NCI-H2107 treated with DMSO at 0.1 percent for 48 hours (cell line): ENCODE measurements around the gene KATNBL1.
"Not testable (repeated sequence)": the region's sequence is repeated elsewhere in the genome, so short reads cannot be mapped to it uniquely, and the experiment has no call there.

Source experiments
- DNase-seq: peaks from one replicate; lab custom pipeline; 2025; ENCODE audit not compliant: unreplicated experiment; lab: John Stamatoyannopoulos, UW

KATNBL1 gene

DNA sequence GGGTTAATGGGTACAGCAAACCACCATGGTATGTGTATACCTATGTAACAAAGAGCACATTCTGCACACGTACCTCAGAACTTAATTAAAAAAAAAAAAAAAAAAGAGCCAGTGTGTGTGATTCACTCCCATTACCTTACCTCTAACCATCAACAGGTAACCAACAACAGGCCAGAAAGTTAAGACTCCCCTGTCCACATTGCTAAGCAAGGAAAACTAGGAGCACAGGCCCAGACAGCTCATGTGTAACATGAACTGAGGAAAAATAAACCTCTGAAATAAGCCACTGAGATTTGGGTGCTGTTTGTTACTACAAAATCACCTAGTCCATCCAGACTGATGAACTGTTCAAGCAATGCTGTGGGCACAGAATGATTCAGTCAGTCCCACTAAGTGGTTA is 6.0 kb downstream of the KATNBL1 start:
- DNase-seq: no peak

DNA sequence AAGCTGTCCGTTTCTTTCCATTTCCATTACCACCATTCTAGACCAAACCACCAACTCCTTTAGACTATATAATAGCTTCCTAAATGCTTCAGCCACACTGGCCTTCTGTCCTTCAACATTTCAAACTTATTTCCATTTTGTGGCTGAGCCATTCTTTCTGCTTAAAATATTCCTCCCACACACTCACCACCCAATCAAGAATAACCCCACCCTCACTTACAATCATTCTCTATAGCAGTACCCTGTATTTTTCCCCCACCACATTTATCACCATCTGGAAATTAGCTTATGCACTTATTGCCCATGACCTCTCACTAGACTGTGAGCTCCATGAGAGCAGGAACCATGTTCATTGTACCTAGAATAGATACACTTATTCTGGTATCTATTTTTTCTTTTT is 6.6 kb downstream of the KATNBL1 start:
- DNase-seq: no peak

DNA sequence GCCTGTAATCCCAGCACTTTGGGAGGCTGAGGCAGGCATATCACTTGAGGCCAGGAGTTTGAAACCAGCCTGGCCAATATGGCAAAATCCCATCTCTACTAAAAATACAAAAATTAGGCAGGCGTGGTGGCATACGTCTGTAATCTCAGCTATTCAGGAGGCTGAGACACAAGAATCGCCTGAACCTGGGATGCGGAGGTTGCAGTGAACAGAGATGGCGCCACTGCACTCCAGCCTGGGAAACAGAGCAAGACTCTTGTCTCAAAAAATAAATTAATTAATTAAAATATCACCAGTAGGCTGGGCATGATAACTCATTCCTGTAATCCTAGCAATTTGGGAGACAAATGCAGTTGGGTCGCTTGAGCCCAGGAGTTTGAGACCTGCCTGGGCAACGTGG is 16.6 kb downstream of the KATNBL1 start:
- not testable (repeated sequence) for DNase-seq

DNA sequence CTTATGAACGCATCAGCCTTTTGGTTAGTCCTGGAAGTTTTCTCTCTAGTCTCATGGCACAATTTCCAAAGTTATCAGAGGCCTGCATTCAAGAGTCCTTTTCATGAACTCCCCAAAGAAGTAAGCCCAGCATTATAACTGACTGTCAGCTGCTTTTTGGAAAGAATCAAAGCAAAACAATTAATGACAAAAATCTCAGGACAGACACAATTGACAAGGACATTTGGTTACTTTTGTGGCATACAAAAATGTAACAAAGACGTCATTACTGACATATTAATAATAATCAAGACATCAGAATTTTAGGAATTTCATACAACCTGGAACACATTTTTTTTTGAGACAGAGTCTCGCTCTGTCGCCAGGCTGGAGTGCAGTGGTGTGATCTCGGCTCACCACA is 21.2 kb downstream of the KATNBL1 start:
- DNase-seq: no peak

DNA sequence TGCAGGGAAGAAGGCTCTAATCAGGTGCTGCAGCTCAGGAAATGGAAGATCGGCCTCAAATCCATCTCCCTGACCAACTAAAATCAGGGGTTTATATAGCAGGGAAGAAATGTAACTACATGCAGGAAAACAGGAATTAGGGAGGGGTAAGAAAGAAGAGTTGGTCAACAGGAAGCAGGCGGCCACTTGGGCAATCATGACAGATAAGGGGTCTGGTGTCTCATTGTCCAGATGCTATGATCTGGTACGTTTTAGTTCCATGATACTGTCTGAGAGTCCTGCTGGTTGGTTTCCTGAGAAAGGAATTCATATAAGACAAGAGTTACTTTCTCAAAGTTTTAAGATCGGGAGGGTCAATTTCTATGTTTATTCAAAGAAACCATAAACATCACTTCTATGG is 24.2 kb downstream of the KATNBL1 start:
- no peak for DNase-seq

DNA sequence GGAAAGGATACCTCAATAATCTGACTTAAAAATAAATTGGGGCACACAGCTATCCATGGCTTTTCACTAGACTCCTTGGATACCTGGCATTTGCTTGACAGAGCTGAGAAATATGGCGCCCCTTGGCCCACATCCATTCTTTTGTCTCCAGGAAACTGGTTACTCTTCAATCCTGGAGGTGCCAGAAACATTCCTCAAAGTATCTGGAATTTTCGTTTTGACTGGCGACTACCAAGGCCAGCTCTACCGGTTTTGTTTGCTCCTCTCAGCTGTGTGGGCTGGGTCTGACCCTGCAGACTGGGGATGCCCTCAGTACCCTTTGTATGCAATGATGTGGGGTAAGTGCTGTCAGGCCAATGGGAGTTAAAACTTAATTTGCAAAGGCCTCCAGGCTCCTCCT is 27.0 kb downstream of the KATNBL1 start:
- DNase-seq: no peak

DNA sequence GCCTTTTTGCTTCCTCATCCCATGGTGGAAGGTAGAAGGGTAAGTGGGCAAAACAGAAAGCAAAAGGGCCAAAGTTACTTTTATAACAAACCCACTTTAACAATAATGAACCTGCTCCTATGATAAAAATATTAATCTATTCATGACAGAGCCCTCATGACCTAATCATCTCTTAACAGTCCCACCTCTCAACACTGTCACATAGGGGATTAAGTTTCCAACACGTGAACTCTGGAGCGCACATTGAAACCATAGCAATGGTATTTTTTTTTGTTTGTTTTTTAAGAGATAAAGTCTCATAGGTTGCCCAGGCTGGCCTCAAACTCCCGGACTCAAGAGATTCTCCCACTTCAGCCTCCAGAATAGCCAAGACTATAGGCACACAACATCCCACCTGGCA is 30.7 kb downstream of the KATNBL1 start:
- DNase-seq: no peak

DNA sequence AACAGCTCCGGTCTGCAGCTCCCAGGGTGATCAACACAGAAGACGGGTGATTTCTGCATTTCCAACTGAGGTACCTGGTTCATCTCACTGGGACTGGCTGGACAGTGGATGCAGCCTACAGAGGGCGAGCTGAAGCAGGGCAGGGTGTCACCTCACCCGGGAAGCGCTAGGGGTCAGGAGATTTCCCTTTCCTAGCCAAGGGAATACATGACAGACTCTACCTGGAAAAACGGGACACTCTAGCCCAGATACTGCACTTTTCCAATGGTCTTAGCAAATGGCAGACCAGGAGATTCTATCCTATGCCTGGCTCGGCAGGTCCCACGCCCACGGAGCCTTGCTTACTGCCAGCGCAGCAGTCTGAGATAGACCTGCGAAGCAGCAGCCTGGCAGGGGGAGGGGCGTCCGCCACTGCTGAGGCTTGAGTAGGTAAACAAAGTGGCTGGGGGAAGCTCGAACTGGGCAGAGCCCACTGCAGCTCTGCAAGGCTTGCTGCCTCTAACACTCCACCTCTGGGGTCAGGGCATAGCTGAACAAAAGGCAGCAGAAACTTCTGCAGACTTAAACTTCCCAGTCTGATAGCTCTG is 43.8 kb downstream of the KATNBL1 start:
- DNase-seq: not testable (repeated sequence)

DNA sequence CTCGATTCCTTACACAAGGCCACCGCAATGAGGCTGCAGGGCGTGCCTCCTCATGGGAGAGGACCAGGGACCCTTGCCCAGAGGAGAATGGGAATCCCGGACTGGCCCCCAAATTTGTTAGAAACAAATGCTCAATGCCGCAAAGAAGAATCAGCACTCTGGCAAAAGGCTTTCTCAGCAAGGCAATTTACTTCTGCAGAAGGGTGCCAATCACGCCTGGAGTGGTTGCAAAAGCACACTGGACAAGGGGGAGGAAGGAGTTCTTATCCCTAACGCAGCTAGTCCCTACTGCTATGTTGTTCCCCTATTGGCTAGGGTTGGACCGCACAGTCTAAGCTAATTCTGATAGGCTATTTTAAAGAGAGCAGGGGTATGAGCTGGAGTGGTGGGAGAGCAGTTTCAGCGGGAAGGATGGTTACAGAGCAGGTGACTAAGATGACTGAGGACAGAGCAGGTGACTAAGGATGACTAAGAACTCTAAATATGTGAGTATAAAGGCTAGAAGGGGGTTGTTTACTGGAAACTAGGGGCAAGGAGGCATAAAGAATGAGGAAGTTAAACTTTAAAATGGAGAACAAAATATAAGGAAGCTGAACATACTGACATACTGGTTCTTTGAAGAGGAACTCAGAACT is 48.5 kb downstream of the KATNBL1 start:
- DNase-seq: no peak

DNA sequence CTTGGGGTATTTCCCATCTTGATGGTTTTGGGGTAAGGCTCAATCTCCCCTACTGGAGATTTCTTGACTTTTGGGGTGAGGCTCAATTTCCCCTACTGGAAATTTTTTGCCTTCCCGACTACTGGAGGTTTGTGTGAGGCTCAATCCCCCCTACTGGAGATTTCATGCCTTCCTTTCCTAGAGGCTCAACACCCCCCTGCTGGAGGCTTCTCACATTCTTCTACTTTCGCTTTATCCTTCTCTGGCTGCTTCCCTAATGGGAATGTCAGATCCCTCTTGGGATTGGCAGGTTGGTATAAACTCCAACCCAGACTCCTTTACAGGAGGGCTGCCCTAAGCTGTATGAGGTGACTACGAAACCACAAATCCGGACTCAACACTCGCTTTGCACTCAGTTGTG is 49.2 kb downstream of the KATNBL1 start:
- DNase-seq: no peak

DNA sequence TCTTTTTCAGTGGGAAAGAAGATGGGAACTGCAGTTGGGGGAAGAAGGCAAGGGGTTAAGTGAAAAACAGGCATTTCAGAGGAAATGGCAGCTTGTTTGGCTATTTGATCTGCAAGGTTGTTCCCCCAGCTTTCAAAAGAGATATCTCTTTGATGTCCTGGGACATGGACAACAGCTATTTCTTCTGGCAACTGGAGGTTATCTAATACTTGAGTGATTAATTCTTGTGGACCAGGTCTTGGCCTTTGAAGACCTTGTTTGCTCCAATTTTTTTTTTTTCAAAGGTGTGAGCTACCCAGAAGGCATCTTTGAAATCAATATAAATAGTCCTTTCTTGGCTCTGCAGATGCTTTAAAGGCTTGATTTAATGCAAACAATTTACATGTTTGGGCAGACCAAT is 51.5 kb downstream of the KATNBL1 start:
- no peak for DNase-seq

DNA sequence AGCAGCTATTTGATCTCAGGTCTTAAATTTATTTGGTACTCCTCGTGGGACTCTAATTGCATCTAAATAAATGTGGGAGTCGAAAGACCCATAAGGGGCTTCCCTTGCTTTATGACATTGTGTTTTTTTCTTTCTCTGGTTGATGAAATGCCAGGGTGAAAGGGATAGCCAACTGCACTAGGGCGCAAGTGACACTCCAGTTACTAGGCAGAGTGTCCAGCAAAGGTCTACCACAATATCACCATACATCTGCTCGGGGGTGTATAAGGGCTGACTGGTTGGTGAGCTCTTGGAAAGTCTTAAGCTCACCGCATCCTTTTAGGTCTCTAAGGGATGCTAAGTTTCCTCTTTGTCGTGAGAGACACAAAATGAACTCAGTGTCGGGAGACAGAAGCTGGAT is 54.0 kb downstream of the KATNBL1 start:
- no peak for DNase-seq

DNA sequence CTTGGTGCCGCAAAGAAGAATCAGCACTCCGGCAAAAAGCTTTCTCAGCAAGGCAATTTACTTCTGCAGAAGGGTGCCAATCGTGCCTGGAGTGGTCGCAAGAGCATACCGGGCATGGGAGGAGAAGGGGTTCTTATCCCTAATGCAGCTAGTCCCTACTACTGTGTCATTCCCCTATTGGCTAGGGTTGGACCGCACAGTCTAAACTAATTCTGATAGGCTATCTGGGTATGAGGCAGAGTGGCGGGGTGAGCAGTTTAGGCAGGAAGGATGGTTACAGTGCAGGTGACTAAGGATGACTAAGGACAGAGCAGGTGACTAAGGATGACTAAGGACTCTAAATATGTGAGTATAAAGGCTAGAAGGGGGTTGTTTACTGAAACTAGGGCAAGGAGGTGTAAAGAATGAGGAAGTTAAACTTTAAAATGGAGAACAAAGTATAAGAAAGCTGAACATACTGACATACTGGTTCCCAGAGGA is 55.1 kb downstream of the KATNBL1 start:
- DNase-seq: no peak

DNA sequence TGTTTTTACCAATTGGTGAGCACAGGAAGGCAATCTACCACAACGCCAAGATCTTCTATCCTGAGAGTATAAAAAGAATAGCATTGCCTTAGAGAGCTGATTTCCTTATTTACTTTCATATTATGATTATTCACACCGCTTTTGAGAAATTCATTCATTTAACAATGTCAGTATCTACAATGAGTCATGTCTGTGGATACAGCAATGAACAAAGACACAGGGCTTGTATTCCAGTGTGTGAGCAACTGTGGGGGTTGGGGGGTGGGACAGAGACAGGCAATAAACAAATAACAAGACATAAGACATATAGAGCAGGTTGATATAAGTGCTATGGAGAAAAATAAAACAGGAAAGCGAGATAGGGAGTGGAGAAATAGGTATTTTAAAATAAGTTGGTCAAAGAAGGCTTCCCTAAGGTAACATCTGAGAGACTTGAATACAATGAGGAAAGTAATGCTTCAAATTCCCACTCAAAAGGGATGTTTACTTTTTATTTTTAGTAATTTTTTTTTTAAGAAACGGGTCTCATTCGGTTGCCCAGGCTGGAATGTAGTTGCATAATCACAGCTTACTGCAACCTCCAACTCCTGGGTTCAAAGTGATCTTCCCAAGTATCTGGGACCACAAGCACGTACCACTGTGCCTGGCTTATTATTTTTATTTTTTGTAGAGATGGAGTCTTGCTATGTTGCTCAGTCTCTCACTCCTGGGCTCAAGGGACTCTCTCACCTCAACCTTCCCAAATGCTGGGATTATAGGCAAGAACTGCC is 62.3 kb downstream of the KATNBL1 start:
- no peak for DNase-seq

DNA sequence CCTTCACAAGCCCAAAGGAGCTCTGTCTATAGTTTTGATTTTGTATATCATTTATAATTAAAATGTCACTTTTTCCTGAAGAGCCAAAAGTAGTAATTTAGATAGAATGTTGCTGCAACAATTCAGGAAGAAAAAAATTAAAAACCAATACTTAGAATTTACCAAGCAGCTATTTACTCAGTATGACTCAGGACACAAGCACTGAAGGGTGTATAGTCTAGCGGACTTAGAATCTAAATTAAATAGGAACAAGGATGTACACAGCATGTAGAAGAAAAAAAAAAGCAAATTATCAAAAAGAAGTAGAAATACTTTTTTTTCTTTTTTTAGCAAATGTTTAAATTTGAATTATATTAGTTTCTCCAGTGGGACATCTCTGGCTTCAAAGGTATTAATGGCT is 76.4 kb downstream of the KATNBL1 start:
- DNase-seq: no peak

DNA sequence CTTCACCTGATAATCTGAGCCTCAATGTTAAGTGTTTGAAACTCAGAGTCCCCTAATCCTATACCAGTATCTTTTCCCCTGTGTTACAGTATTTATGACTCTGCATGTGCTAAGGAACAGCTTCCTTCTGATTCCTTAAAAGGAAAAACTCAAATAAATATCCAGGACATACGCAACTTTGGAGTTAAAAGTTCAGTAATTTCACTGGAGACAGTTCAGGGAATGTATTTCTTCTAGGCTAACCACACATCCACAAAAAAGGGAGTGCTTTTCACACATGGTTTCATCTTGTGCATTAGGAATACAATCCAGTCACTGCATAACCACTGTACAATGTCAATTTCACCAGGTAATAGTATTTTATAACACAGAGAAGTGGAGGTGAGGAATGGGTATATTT is 77.0 kb downstream of the KATNBL1 start:
- no peak for DNase-seq

DNA sequence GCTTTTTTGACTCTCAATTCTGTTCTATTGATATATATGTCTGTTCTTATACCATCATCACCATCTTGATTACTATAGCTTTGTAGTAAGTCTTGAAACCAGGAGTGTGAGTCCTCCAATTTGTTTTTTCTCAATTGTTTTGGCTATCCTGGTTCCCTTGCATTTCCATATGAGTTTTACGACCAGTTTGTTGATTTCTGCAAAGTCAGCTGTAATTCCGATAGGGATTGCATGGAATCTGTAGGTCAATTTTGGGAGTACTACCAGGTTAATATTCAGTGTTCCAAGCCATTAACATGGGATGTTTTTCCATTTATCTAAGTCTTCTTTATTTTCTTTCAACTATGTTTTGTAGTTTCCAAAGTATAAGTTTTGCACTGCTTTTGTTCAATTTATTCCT is 81.0 kb downstream of the KATNBL1 start:
- no peak for DNase-seq

DNA sequence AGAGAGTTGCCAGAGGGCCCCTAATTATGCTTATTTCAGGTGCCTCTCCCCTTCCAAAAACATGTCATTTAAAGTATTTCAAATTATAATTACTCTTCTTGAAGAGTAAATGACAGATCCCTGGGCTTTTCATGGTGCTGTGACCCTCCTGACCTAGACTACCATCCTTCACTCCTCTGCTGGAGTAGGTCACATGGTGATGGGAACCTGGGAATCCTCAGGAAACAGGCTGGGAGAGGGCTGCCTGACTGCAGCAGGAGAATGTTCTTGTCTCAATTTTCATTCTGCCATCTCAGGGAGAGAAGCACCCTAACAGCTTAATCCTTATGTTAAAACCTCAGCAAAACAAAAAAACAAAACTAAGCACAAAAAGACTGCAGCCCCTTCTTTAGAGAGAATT is 83.4 kb downstream of the KATNBL1 start:
- no peak for DNase-seq

DNA sequence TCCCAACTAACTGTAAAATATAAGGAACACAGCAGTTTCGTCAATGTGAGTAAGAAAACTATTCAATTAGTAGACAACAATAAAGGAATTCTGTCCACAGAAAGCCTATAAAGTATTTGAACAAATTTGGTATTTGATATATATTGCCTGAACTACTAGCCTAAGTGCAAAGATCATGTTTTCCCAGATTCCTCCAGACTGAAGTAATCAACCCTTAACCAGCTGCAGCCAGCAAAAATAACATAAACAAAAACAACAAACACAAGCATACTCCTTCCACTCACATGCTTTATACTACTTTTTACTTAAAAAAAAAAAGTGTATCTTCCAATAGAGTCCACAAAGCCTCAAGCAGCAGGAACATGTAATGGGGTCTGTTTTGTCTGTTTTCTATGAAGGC is 84.0 kb downstream of the KATNBL1 start:
- no peak for DNase-seq

DNA sequence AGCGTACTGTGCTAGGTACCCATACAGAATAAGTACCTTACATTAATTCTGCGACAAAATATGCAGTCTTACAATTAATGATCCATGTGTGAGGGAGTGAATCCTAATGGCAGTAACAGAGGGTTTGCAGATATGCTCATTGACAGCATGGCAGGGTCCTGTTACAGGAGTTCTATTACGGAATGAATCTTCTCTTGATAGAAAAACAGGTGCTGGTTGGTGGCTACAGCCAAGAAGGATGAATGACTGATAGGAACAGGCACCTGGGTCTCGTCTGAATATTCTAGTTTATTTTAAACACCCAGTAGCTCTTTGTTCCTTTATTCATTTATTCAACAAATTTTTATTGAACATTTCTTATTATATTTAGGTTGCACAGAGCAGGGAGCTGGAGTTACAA is 85.2 kb downstream of the KATNBL1 start:
- no peak for DNase-seq

DNA sequence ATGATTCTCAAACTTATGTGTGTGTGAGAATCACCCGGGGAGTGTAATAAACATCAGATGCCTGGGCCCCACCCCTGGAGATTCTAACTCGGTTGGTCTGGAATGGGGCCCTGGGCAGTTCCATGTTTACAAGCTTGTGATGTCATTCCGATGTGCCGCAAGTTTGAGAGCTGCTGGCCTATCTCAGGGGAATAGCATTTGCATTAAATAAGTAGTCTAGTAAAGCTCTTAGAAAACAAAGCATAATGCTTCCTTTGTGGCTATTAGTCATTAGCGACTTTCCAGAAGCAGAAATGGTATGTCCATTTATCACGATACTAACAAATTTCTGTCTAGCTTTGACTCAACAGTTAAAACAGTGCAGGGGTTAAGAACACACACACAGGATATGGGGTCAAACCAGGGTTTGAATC is 87.1 kb downstream of the KATNBL1 start:
- no peak for DNase-seq

DNA sequence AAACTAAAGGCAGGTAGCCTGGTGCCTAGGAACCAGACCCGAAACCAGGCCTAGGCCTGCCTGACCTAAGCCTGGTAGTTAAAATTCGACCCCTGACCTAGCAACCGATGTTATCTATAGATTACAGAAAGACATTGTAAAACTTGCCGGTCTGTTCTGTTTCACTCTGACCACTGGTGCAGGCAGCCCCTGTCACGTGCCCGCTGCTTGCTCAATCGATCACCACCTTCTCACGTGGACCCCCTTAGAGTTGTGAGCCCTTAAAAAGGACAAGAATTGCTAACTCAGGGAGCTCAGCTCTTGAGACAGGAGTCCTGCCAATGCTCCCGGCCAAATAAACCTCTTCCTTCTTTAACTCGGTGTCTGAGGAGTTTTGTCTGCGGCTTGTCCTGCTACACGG is 88.1 kb downstream of the KATNBL1 start:
- not testable (repeated sequence) for DNase-seq
